EL (cell line): ENCODE data around the gene SLC27A1.
"Not testable (repeated sequence)": the region's sequence is repeated elsewhere in the genome, so short reads cannot be mapped to it uniquely, and the experiment has no call there.

Source experiments
- DNase-seq: peaks from one replicate; pipeline ENCODE4 v3.0.0-alpha.2; 2016

The SLC27A1 gene

DNA sequence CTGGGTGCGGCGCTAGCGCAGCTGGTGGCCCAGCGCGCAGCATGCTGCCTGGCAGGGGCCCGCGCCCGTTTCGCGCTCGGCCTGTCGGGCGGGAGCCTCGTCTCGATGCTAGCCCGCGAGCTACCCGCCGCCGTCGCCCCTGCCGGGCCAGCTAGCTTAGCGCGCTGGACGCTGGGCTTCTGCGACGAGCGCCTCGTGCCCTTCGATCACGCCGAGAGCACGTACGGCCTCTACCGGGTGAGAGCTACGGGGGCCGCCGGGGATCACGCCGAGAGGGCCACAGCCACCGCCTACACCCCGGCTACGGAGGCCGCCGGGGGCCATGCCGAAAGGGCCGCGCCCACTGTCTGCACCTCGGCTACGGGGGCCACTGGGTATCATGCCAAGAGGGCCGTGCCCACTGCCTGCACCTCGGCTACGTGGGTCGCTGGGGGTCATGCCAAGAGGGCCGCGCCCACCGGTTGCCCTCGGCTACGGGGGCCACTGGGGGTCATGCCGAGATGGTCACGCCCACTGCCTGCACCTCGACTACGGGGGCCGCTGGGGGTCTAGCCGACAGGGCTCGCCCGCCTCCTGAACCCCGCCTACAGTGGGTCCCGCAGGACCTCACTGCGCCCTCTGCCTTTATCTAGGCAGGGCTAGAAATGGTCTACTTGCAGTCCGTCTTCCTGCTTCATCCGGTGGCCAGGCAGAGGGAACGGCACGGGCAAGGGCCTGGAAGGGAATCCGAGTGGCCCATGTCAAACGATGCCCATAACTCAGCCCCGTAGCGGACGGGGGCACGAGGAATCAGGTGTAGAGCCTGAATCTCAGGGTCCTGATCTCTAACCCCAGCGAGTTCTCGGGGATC is 41.6 kb downstream of the SLC27A1 start:
- DNase-seq: peak; percentile 78

DNA sequence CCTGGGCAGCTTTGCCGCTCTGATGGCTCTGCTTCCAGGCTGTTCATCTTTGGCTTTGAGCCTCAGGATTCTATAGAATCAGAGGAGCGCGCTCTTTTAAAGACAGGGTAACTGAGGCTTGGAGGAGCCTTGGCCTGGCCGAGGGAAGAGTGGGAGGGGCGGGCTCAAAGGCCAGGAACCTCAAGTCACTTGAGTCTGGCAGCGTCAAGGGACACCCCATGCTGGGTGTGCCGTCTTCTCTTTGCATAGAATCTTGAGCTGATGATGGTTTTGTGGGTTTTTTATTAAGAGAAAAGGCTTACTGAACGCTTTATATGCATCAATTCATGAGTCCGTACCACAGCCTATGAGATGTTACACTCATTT is 42.2 kb downstream of the SLC27A1 start:
- no peak for DNase-seq

DNA sequence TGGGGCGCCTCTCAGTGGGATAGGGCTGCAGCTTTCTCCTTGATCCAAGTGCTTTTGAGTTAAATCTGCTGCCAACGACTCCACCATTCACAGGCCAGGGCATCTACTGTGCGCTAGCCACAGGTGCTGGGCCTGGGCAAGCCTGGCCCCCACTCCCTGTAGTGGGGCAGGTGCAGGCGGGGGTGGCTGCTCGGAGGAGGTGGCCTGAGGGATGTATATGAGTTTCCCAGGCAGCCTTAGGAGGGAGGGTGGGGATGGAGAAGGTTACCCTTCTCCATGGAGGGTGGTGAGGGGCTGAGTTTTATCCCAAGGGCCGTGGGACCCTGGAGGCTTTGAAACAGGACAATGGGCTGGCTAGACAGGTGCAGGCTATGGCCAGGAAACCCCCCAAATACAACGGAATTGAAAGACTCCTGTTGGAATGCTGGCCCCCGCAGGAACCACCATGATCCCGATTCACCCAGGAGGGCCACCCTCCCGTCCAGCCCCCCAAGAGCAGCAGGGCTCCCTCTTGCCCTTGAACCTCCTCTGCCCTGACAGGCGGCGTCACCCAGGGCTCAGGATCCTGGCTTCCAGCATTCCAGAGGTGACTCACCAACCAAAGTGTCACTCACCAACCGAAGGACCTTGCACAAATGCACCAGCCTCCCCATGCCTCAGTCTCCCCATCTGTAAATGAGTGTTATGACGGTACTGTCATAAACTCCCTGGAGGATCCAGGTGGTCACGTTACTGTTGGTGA is 45.3 kb downstream of the SLC27A1 start:
- DNase-seq: no peak

DNA sequence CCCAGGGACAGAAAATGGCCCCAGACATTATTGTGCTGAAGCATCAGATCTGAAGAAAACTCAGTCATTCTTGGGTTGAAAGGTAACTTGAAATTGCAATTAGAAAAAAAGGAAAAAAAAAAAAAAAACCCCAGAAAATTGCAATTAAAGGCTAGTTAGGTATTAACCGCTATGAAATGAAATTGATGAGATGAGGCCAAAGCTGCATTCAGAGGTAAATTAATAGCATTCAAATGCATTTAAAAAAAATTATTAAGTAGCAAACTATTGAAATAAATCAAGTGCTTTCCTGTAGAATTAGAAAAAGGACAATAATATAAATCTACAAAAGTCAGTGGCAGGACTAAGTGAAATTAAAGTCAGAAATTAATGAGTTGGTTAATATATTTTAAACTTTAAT is 47.6 kb downstream of the SLC27A1 start:
- no peak for DNase-seq

DNA sequence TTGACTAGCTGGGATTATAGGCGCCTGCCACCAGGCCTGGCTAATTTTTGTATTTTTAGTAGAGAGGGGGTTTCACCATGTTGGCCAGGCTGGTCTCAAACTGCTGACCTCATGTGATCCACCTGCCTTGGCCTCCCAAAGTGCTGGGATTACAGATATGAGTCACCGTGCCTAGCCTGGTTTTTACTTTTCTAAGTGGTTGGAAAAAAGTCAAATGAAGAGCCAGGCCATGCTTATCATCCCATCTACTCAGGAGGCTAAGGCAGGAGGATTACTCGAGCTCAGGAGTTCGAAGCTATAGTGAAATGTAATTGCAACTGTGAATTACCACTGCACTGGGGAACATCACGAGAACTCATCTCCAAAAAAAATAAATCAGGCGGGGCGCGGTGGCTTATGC is 48.3 kb downstream of the SLC27A1 start:
- not testable (repeated sequence) for DNase-seq

DNA sequence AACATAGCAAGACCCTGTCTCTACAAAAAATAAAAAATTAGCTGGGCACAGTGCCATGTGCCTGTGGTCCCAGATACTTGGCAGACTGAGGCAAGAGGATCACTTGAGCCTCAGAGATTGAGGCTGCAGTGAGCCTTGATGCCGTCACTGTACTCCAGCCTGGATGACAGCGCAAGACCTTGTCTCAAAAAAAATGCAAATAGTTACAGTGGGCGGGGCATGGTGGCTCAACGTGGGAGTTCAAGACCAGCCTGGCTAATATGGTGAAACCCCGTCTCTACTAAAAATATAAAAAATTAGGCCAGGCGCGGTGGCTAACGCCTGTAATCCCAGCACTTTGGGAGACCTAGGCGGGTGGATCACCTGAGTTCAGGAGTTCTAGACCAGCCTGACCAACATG is 49.6 kb downstream of the SLC27A1 start:
- DNase-seq: no peak

DNA sequence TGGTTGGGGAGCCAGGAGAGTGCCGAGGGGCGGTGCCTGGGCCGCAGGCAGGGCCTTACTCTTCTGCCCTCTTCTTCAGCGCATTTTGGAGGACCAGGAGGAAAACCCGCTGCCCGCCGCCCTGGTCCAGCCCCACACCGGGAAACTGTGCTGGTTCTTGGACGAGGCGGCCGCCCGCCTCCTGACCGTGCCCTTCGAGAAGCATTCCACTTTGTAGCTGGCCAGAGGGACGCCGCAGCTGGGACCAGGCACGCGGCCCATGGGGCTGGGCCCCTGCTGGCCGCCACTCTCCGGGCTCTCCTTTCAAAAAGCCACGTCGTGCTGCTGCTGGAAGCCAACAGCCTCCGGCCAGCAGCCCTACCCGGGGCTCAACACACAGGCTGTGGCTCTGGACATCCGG is 50.5 kb downstream of the SLC27A1 start:
- no peak for DNase-seq

DNA sequence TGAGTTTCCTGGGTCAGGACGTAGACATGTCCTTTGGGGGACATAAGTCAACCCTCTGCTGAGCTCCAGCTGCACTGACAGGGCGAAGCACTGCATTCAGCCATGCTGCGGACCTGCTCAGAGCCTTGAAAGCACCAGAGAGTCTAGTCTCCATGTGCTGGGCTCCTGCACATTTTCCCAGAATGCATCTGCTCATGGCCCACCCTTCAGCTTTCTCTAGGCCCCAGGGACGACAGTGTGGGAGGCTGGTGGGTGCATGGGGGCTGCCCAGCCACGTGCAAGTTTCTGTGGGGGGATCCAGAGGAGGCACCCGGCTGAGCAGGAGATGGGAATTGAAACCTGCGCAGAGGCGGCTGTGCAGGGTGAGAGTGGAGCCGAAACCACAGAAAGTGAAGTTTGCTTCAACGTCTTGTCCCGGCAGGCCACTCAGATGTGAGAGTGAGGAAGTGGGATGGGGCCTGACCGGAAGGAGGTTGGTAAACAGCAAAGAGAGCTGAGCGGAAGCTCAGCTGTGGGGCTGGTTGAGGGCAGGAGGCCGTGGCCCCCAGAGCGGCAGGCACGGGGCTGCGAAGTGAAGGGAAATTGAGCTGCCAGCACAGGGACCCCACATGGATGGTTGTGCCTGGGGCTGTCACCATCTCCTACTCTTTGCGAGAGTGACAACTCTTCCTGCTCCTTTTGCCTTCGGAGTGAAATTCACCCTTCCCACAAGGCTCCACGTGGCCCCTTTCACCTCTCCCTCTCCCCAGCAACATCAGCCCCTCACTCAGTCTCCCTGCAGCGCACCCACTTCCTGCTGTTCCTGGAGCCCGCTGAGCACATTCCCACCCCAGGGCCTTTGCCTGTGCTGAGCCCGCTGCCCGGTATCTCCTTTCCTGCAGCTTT is 52.9 kb downstream of the SLC27A1 start:
- no peak for DNase-seq

DNA sequence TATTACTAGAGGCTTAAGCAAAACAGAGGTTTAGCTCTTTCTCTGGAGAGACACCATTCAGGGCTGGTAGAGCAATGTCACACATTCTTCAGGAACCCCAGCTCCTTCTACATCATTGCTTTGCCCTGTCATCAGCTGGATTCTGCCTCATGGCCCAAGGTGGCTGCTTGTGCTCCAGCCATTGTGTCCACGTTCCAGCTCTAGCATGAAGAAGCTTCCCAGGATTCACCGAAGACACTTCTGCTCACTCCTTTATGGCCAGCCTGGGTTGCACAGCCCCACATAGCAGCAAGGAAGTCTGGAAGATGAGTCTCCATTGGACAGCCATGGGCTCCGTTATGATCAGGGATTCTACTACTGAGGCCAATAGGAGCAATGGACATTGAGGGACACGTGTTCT is 54.3 kb downstream of the SLC27A1 start:
- DNase-seq: no peak

DNA sequence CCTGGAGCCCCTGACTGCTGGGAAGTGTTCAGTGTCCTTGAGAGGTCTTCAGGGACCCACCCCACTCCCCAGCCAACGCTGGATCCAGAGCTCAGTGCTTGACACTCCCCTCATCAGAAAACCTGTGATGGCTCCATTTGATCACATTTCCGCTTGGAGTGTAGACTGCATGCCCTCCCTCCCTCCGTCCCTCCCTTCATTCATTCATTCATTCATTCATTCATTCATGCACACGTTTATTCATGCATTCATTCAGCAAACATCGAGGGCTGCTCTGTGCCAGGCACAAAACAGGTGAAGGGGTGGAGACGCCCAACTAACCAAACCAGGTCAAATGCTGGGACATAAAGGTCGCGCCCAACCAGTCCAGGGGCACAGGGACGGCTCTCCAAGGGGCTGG is 54.8 kb downstream of the SLC27A1 start:
- DNase-seq: no peak

DNA sequence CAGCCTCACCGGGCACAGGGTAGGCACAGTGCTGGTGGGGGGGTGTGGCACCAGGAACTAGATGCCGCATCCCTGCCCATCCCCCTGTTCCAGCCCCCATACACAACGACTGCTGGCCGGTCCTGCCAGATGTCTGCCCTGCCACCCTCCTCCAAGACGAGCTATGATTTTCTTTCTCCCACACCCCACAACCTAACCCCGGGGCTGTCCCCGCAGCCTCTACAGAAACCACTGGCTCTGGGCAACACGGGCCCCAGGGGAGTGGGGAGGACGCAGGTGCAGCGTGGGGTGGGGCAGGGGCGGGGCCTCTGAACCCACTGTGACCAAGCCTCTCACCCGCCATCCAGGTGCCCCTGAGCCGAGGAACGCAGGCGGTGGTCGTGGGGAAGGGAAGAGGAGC is 56.6 kb downstream of the SLC27A1 start:
- no peak for DNase-seq

DNA sequence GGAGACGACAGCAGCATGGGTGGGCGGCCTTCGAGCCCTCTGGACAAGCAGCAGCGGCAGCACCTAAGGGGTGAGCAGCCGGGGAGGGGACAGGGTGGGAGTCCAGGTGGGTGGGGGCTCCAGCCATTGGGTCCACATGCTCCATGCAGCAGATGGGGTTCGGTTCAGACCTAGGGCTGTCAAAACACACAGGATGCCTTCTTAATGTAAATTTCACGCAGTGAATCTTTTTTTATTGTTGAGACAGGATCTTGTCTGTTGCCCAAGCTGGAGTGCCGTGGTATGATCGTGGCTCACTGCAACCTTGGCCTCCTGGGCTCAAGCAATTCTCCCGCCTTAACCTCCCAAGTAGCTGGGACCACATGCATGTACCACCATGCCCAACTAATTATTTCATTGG is 57.0 kb downstream of the SLC27A1 start:
- no peak for DNase-seq

DNA sequence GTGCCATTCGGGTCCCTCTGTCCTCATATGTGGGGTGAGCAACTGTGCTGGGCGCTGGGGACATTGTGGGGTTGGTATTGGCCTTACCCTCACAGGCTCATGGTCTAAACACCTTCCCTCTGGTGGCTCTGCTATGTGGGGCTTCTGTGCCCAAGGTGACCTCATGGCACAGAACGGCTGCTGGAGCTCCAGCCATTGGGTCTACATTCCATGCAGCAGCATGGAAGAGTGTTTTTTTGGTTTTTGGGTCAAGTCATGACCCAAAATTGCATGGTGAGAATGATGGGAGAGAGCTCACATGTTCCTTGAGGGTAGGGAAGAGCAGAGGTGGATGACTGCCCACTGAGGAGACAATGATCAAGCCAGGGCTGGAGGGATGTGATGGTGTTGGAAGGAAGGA is 58.3 kb downstream of the SLC27A1 start:
- DNase-seq: no peak

DNA sequence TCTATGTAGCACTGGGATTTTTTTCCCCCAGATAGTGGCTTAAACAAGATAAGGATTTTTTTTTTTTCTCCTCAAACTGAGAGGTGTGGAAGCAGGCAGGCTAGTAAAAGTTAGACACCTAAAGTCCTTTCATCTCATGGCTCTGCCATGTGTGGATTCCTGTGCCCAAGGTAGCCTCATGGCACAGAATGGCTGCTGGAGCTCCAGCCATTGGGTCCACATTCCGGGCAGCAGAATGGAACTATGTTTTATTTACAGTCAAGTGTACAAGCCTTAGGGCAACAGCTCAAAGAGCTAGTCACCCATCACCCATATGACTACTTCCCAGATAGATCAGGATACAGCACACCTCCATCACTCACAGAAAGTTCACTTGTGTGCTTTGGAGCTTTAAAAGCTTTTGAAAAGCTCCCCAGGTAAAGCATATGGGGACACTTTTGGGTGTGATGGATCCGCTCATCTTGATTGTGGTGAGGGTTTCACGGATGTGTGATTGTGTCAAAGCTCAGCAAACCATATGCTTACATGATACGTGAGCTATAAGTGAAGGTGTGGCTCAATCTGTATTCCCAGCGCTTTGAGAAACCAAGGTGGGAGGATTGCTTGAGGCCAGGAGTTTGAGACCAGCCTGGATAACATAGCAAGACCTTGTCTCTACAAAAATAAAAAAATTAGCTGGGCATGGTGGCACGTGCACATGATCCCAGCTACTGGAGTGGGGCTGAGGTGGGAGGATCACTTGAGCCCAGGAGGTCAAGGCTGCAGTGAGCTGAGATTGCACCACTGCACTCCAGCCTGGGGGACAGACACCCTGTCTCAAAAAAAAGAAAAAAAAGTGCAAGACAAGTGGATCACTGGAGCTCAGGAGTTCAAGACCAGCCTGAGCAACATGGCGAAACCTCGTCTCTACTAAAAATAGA is 59.2 kb downstream of the SLC27A1 start:
- no peak for DNase-seq

DNA sequence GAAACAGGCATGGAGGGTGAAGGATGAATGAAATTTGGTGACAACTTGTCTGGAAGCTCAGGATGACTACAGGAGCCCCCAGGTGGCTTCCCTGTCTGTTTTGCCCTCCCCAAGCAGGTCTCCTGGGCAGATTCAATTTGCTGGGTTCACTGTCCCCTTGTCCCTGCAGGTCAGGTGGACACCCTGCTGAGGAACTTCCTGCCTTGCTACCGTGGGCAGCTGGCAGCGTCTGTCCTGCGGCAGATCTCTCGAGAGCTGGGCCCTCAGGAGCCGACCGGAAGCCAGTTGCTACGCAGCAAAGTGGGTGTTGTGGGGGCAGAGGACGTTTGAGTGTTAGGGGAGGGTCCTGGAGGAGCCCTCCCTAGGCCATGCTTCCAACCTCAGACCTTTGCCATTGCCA is 60.3 kb downstream of the SLC27A1 start:
- DNase-seq: peak; percentile 21

DNA sequence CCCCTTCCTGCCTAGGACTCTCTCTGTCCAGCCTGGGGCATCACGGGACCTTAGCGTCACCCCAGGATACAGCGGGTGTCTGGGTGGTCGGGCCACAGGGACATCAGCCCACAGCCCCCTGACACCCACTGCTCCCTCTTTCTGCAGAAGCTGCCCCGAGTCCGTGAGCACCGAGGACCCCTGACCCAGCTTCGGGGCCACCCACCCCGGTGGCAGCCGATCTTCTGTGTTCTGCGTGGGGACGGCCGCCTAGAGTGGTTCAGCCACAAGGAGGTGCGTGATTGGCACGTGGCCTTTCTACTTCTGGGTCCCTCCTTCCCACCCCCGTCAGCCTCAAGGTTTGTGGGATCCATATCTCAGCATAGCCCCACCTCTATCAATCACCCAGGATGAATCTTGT is 61.8 kb downstream of the SLC27A1 start:
- DNase-seq: no peak

DNA sequence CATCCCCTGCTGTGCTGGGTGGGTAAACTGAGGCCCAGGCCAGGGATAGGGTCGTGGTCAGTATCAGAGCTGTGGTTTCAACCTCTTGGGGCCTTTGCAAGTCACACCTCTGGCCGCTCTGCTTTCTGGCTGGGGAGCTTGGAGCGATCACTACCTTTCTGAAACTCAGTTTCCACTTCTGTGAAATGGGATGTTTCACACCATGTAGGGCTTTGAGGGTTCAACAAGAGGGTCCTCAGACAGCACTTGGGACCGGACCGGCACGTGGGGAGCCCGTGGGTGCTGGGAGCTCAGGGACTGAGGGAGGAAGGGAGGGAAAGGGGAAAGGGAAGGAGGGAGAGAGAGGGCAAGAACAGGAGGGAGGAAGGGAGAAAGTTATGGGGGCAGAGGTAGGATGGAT is 62.2 kb downstream of the SLC27A1 start:
- DNase-seq: no peak

DNA sequence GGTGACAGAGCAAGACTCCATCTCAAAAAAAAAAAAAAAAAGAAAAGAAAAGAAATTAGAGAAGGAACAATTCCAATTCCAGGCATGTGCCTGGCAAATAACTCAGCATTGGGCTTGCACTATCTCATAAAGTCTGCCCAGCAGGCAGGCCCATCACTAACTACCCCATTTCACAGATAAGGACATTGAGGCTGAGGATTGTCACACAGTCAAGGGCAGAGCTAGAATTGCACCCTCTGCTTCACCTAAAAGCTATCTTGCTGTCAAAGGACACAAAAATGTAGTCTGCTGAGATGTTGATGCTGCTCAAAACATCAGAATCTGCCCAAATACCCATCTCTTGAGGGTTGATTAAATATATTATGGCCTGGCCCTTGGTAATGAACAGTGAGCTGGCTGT is 64.4 kb downstream of the SLC27A1 start:
- DNase-seq: no peak

DNA sequence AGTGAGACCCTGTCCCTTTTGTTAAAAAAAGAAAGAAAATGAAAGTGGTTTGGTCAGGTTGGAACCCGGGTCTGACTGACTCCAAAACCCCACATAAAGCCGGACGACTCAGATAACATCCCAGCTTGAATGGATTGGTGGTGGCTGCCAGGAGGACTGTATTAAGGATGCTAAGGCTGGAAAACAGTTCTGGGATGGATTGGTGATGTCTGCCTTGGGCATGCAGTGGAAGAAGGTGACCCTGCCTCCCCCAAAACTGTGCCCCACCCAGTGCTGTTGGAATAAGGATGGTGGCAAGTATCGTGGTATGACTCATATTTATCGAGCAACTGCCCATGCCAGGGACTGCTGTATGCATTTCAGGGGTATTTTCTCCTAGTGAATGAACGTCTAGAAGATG is 66.6 kb downstream of the SLC27A1 start:
- no peak for DNase-seq

DNA sequence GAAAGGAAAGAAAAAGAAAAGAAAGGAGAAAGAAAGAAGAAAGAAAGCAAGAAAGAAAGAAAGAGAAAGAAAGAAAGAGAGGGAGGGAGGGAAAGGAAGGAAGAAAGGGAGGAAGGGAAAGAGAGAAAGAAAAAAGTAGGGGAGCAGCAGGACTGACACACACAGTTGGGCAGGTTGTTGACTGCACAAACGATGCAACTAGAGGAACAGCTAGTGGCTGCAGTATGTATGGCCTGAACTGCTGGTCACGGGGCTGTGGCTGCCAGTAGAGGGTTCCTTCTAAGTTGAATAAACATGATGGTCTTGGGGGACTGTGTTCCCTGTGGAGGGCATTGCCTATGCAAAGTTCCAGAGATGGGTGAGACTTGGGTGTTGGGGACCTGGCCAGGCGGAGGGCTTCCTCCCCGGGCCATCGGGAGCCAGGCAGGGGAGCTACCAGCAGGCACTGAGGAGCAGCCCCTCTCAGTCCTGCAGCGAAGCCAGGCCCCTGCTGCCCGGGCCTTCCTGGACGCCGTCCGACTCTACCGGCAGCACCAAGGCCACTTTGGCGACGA is 68.4 kb downstream of the SLC27A1 start:
- DNase-seq: peak; percentile 18

DNA sequence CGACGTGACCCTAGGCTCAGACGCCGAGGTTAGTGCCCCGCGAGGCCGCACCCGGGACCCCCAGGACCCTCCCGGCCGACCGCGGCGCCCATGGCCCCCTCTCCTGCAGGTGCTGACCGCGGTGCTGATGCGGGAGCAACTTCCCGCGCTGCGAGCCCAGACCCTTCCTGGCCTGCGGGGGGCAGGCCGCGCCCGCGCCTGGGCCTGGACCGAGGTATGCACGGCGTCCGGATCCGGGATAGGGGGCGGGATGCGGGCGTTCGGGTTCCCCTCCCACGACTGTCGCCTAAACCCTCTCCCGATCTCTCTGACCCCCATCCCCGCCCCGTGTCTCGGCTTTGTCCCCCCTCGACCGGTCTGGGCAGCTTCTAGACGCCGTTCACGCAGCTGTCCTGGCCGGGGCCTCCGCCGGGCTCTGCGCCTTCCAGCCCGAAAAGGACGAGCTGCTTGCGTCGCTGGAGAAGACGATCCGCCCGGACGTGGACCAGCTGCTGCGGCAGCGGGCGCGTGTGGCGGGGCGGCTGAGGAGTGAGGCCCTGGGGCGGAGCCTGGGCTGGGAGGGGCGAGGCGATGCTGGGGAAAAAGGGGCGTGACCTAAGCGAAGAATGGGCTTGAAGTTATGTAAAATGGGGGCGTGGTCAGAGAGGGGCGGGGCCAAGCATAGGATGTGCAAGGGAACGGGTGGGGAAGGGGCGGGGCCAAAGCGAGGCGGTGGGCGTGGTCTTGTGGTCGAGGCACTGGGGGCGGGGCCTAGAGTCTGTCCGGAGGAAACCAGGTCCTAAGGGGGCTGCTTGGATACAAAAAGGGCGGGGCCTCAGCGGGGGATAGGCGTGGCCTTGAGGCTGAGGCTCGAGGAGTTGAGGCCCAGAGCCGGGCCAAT is 69.2 kb downstream of the SLC27A1 start:
- peak; percentile 97 for DNase-seq
